SK-N-SH treated with all-trans-retinoic acid at 6 μM for 48 hours (cell line): ENCODE data around the gene SYVN1.

Experiments used
- ARNTL ChIP-seq: fragments of 450-650 bp; formaldehyde crosslinking; IDR thresholded peaks from 2 replicates; pipeline ENCODE4 v1.5.0; 2020; ENCODE audit warnings: low read depth, mild to moderate bottlenecking, moderate library complexity, borderline replicate concordance
- CSDC2 ChIP-seq: fragments of 250-450 bp; sonication (Bioruptor Pico); IDR thresholded peaks from 2 replicates; pipeline ENCODE4 v1.5.0; 2020; ENCODE audit warnings: mild to moderate bottlenecking, moderate library complexity
- CSRNP3 ChIP-seq: fragments of 250-450 bp; sonication (Bioruptor Pico); IDR thresholded peaks from 2 replicates; pipeline ENCODE4 v1.5.1; 2021; ENCODE audit warnings: mild to moderate bottlenecking, moderate library complexity
- ESRRG ChIP-seq: fragments of 250-450 bp; sonication (Bioruptor Pico); IDR thresholded peaks from 2 replicates; pipeline ENCODE4 v1.6.1; 2021; ENCODE audit warnings: mild to moderate bottlenecking
- OSR1 ChIP-seq: fragments of 250-450 bp; sonication (Bioruptor Pico); IDR thresholded peaks from 2 replicates; pipeline ENCODE4 v1.8.0; 2022; ENCODE audit warnings: moderate library complexity, mild to moderate bottlenecking, inconsistent platforms
- PATZ1 ChIP-seq: fragments of 250-450 bp; sonication (Bioruptor Pico); IDR thresholded peaks from 2 replicates; pipeline ENCODE4 v1.8.0; 2020; ENCODE audit warnings: mild to moderate bottlenecking, moderate library complexity, borderline replicate concordance
- PPARA ChIP-seq: fragments of 250-450 bp; sonication (Bioruptor Pico); IDR thresholded peaks from 2 replicates; pipeline ENCODE4 v1.5.0; 2020; ENCODE audit warnings: mild to moderate bottlenecking, borderline replicate concordance
- RARB ChIP-seq: fragments of 250-450 bp; sonication (Bioruptor Pico); IDR thresholded peaks from 2 replicates; pipeline ENCODE4 v1.8.0; 2021; ENCODE audit warnings: mild to moderate bottlenecking, moderate library complexity
- SNAI2 ChIP-seq: fragments of 250-450 bp; sonication (Bioruptor Pico); IDR thresholded peaks from 2 replicates; pipeline ENCODE4 v1.5.0; 2020; ENCODE audit warnings: mild to moderate bottlenecking, moderate library complexity
- ZFP3 ChIP-seq: fragments of 250-450 bp; sonication (Bioruptor Pico); IDR thresholded peaks from 2 replicates; pipeline ENCODE4 v1.5.0; 2020; ENCODE audit warnings: mild to moderate bottlenecking, moderate library complexity
- ZFP30 ChIP-seq: fragments of 450-650 bp; formaldehyde crosslinking; IDR thresholded peaks from 2 replicates; pipeline ENCODE4 v1.5.0; 2022; ENCODE audit warnings: mild to moderate bottlenecking, moderate library complexity
- TF ChIP-seq, protein P1 (sequence below): fragments of 250-450 bp; sonication (Bioruptor Pico); IDR thresholded peaks from 2 replicates; pipeline ENCODE4 v1.8.0; 2021; ENCODE audit warnings: low read depth, mild to moderate bottlenecking, moderate library complexity, borderline replicate concordance

DNA sequence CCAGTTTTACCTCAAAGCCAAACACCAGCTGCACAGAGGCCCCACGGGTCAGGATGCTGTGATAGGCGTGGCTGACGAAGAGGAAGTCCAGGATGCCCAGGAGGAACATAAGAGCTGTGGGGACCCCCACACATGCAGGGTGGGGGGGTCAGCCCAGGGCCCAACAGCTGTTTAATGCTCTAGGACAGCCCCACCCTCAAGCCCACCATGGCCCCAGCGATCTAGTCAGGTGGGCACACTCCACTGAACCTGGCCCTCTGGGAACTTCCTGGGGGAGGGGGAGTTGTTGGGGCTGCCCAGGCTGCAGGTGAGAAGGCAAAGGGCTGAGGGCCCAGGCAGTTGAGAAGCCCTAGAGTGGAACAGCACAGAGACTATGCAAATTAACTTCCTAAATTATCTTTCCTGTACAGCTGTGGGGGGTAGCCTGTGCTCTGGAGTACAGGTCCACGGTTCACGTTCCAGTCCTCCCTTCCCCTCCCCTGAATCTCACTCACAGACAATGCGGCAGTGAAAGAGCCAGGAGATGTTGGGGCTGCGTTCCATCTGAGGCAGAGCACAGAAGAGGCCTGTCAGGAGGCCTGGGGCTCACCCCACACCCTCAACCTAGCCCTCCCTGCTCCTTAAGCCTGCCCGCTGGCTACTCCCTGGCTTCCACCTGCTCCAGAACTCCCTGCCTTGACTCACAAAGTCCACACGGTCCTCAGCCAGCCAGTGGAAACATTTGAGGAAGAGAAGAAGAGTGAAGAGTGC, 1.9 kb downstream of the SYVN1 start:
- TF ChIP-seq PATZ1, result no peak
- TF ChIP-seq, protein P1, sequence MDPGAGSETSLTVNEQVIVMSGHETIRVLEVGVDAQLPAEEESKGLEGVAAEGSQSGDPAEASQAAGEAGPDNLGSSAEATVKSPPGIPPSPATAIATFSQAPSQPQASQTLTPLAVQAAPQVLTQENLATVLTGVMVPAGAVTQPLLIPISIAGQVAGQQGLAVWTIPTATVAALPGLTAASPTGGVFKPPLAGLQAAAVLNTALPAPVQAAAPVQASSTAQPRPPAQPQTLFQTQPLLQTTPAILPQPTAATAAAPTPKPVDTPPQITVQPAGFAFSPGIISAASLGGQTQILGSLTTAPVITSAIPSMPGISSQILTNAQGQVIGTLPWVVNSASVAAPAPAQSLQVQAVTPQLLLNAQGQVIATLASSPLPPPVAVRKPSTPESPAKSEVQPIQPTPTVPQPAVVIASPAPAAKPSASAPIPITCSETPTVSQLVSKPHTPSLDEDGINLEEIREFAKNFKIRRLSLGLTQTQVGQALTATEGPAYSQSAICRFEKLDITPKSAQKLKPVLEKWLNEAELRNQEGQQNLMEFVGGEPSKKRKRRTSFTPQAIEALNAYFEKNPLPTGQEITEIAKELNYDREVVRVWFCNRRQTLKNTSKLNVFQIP (CRISPR knock-in tag), result no peak
- no peak for TF ChIP-seq RARB (CRISPR knock-in tag)
- no peak for TF ChIP-seq CSDC2 (CRISPR knock-in tag)
- TF ChIP-seq PPARA (CRISPR knock-in tag), result no peak
- TF ChIP-seq ARNTL, result no peak
- no peak for TF ChIP-seq ZFP30 (CRISPR knock-in tag)
- no peak for TF ChIP-seq CSRNP3 (CRISPR knock-in tag)
- no peak for TF ChIP-seq OSR1
- TF ChIP-seq ZFP3 (CRISPR knock-in tag), result no peak
- no peak for TF ChIP-seq ESRRG (CRISPR knock-in tag)
- TF ChIP-seq SNAI2 (CRISPR knock-in tag), result no peak
